Skeletal muscle satellite cell (primary cell): Measurements from ENCODE around the gene ANKRD16.

Source experiments
- H3K27me3 ChIP-seq: 2 replicates; pipeline ENCODE4 v1.7.0; 2013; ENCODE audit warnings: low read length; ENCODE audit not compliant: control insufficient read depth, insufficient read depth
- H3K36me3 ChIP-seq: 2 replicates; pipeline ENCODE4 v1.7.0; 2013; ENCODE audit warnings: mild to moderate bottlenecking, control low read depth, low read length; ENCODE audit not compliant: insufficient read depth
- H3K4me1 ChIP-seq: 2 replicates; pipeline ENCODE4 v1.7.0; 2013; ENCODE audit warnings: low read length; ENCODE audit not compliant: control insufficient read depth, insufficient read depth
- H3K4me2 ChIP-seq: 2 replicates; pipeline ENCODE4 v1.7.0; 2013; ENCODE audit warnings: mild to moderate bottlenecking, low read length
- H3K4me3 ChIP-seq: 2 replicates; pipeline ENCODE4 v1.7.0; 2013; ENCODE audit warnings: low read length
- H3K9ac ChIP-seq: 2 replicates; pipeline ENCODE4 v1.7.0; 2013; ENCODE audit warnings: mild to moderate bottlenecking, low read depth, low read length, moderate library complexity
- H3K9me3 ChIP-seq: replicated peaks from 2 replicates; pipeline ENCODE4 v1.7.0; 2013; ENCODE audit warnings: mild to moderate bottlenecking, control low read depth, low read length

Gene ANKRD16

DNA sequence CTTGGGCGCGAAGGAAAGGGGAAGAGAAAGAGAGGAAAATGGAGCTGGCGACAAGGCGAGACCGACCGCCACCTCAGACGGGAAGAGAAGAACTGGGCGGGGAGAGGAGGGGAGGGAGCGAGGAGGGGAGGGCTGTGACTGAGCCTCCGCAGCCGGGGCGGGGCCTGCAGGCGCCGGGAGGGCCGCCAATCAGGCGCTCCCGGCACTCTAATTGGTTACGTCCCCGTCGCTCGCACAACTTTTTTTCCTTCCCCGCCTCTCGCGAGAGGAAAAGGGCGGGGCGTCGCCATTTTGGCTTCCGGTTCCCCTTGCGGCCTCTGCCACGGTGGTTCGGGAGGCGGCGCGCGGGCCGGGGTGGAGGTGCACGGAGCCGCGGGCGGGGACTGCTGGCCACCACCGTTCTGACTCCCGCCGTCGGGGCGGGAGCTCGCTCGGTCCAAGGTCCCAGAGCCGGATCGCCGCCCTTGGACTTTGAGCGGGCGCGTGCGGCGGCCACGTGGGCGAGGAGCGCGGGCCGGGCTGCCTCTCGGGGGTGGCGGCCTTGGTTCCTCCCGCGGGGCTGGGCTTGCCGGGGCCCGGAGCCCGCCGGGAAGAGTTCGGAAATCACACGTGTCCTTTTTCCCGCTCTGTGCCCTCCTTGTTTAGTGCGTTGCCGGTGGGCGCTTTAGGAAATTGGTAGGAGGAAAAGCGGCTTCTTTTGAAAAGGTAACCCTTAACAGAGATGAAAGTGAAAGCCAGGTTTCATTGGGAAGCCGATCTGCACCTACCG lies 76.2 kb downstream of the ANKRD16 start, which contains the start of gene GDI2:
Gene GDI2 (minus strand): TSS at position 94 of the 769 bp plus-strand sequence. CDS start 176 bp downstream, outside the sequence.
- peaks cover 24% of the 10 kb centered on the region for H3K4me1 ChIP-seq
- H3K36me3 ChIP-seq = no peaks in the 10 kb centered on the region
- H3K4me3 ChIP-seq = peak within 1 kb of the TSS; percentile 99
- H3K4me2 ChIP-seq = peak within 1 kb of the TSS; percentile 88
- peak within 1 kb of the TSS; percentile 100 for H3K9ac ChIP-seq
- no peaks in the 10 kb centered on the region for H3K9me3 ChIP-seq
- H3K27me3 ChIP-seq = no peaks in the 10 kb centered on the region

- H3K4me3 ChIP-seq = peak overlapping the region; percentile 99
- H3K36me3 ChIP-seq = no peaks in the 10 kb centered on the region
- H3K4me1 ChIP-seq = peaks cover 24% of the 10 kb centered on the region
- H3K9me3 ChIP-seq = no peaks in the 10 kb centered on the region
- no peaks in the 10 kb centered on the region for H3K27me3 ChIP-seq
- peak overlapping the region; percentile 100 for H3K9ac ChIP-seq
- peak overlapping the region; percentile 87 for H3K4me2 ChIP-seq
Observed at GRCh38 chr10:5813091-5813340, 76.7 kb downstream of the ANKRD16 start.

GRCh38 chr10:5812283-5813090 lies 77.2 kb downstream of the ANKRD16 start:
- no peaks in the 10 kb centered on the region for H3K9me3 ChIP-seq
- H3K4me2 ChIP-seq = peak overlapping the region; percentile 87
- peak overlapping the region; percentile 99 for H3K4me3 ChIP-seq
- peak overlapping the region; percentile 100 for H3K9ac ChIP-seq
- peaks cover 24% of the 10 kb centered on the region for H3K4me1 ChIP-seq
- H3K27me3 ChIP-seq = no peaks in the 10 kb centered on the region
- no peaks in the 10 kb centered on the region for H3K36me3 ChIP-seq
